GM23338 (cell line): ENCODE data around the gene IKBKE.

Experiments used
- CREB1 ChIP-seq: fragments of 250-450 bp; sonication (Bioruptor Pico); IDR thresholded peaks from 2 replicates; pipeline ENCODE4 v1.5.0; 2020; ENCODE audit warnings: low read depth, mild to moderate bottlenecking, moderate library complexity
- CTCF ChIP-seq, 2 experiments: fragments of 200-600 bp in 1 of 2; sonication (generic) in 1 of 2; conservative IDR thresholded peaks; 2 replicates each; pipeline versions ENCODE4 v1.5.1 to v1.6.1; 2016 to 2017; ENCODE audit warnings: antibody characterized with exemption in 2 of 2, low read depth in 2 of 2, mild to moderate bottlenecking in 2 of 2, moderate library complexity in 1 of 2
- EZH2 ChIP-seq: fragments of 200-600 bp; sonication (generic); IDR thresholded peaks from one replicate; pipeline ENCODE4 v1.8.0; 2017; ENCODE audit warnings: antibody characterized with exemption, mild to moderate bottlenecking, low read depth; ENCODE audit not compliant: unreplicated experiment
- EZH2phosphoT487 ChIP-seq: fragments of 200-600 bp; sonication (generic); IDR thresholded peaks from one replicate; pipeline ENCODE4 v1.8.1; 2018; ENCODE audit warnings: antibody characterized with exemption; ENCODE audit not compliant: unreplicated experiment
- JUNB ChIP-seq: IDR thresholded peaks from one replicate; pipeline ENCODE4 v1.6.1; 2016; ENCODE audit warnings: antibody characterized with exemption; ENCODE audit not compliant: unreplicated experiment
- POLR2AphosphoS5 ChIP-seq: IDR thresholded peaks from 2 replicates; pipeline ENCODE4 v1.6.1; 2016; ENCODE audit warnings: antibody characterized with exemption, low read depth
- REST ChIP-seq: IDR thresholded peaks from one replicate; pipeline ENCODE4 v1.6.1; 2018; ENCODE audit warnings: antibody characterized with exemption; ENCODE audit not compliant: unreplicated experiment
- STAT1 ChIP-seq: IDR thresholded peaks from one replicate; pipeline ENCODE4 v1.6.1; 2016; ENCODE audit warnings: antibody characterized with exemption; ENCODE audit not compliant: unreplicated experiment
- ZNF114 ChIP-seq: fragments of 250-450 bp; sonication (Bioruptor Pico); IDR thresholded peaks from 2 replicates; pipeline ENCODE4 v1.5.0; 2020; ENCODE audit warnings: mild to moderate bottlenecking, moderate library complexity
- ZNF331 ChIP-seq: fragments of 250-450 bp; sonication (Bioruptor Pico); IDR thresholded peaks from 2 replicates; pipeline ENCODE4 v1.5.0; 2020; ENCODE audit warnings: low read depth, mild to moderate bottlenecking, moderate library complexity

GRCh38 chr1:206453111-206453510 is 17.2 kb upstream of the IKBKE start:
- no peak for TF ChIP-seq EZH2phosphoT487
- TF ChIP-seq CTCF (conservative IDR thresholded peaks at IDR 0.05; ENCODE audit: low read depth in 2 of 2) = no peak
- TF ChIP-seq REST = no peak
- no peak for TF ChIP-seq POLR2AphosphoS5
- TF ChIP-seq EZH2 = no peak
- TF ChIP-seq JUNB = no peak
- no peak for TF ChIP-seq STAT1
- TF ChIP-seq CREB1 (CRISPR knock-in tag) = no peak
- TF ChIP-seq ZNF331 (CRISPR knock-in tag) = no peak
- TF ChIP-seq ZNF114 = no peak
